Measurements from ENCODE around the gene ZNF33A.
"Not testable (repeated sequence)": the region's sequence is repeated elsewhere in the genome, so short reads cannot be mapped to it uniquely, and the experiment has no call there.

The ZNF33A gene

DNA sequence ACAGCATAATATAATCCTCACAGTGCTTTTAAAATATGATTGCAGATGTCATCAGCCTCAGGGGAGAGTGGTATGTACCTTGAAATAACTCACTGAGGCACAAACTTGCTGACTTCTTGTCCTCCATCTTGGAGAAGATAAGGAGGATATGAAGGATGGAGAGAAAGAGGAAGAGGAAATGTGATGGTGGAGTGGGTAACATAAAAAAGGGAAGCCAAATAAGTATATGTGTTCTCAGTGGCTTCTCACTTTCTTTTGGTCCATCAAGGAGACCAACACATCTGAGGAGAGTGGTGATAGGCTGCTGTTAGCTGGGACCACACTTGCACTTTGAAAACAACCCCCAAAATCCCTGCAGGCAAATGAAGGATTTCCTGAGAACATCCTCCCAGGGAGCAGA lies 62.1 kb downstream of the ZNF33A start:
- DNase-seq (ENCODE audit: low read depth, low spot score): no peak
- TF ChIP-seq, protein P1, sequence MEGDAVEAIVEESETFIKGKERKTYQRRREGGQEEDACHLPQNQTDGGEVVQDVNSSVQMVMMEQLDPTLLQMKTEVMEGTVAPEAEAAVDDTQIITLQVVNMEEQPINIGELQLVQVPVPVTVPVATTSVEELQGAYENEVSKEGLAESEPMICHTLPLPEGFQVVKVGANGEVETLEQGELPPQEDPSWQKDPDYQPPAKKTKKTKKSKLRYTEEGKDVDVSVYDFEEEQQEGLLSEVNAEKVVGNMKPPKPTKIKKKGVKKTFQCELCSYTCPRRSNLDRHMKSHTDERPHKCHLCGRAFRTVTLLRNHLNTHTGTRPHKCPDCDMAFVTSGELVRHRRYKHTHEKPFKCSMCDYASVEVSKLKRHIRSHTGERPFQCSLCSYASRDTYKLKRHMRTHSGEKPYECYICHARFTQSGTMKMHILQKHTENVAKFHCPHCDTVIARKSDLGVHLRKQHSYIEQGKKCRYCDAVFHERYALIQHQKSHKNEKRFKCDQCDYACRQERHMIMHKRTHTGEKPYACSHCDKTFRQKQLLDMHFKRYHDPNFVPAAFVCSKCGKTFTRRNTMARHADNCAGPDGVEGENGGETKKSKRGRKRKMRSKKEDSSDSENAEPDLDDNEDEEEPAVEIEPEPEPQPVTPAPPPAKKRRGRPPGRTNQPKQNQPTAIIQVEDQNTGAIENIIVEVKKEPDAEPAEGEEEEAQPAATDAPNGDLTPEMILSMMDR (IDR thresholded peaks at IDR 0.05; ENCODE audit: low read depth, low read length): no peak
- in situ Hi-C loops (cut with HindIII; ENCODE audit: low sequenced_read_pairs): no loop called here
- no peak overlapping the region for H3K4me3 ChIP-seq (ENCODE audit: low read depth, low read length)

GRCh38 chr10:38076687-38077086 lies 66.2 kb downstream of the ZNF33A start:
- TF ChIP-seq, protein P1 (IDR thresholded peaks at IDR 0.05; ENCODE audit: low read depth, low read length): no peak
- no peak overlapping the region for H3K4me3 ChIP-seq (ENCODE audit: low read depth, low read length)
- no peak for DNase-seq (ENCODE audit: low read depth, low spot score)
- in situ Hi-C loops (cut with HindIII; ENCODE audit: low sequenced_read_pairs): no loop called here

- H3K4me3 ChIP-seq (ENCODE audit: low read depth, low read length); in situ Hi-C loops (cut with HindIII; ENCODE audit: low sequenced_read_pairs); DNase-seq (ENCODE audit: low read depth, low spot score): not testable (repeated sequence)
Measured at GRCh38 chr10:38093318-38093717, 82.8 kb downstream of the ZNF33A start.

DNA sequence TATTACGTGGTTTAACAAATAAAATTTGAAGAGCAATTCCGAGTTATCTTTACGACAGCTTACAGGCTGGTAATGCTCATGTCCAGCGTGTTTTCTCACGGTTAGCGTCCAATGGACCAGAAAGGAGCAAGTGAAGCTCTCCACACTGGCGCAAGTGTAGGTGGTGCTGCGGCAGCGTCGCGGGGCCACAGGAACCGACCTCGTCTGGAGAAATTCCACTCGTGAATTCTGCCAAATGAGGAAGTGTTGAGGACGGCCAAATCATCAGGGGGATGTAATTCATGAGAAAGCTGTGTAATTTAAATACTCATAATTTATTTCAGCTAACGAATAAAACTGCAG lies 83.3 kb downstream of the ZNF33A start:
- TF ChIP-seq, protein P1 (IDR thresholded peaks at IDR 0.05; ENCODE audit: low read depth, low read length): no peak
- H3K4me3 ChIP-seq (ENCODE audit: low read depth, low read length): peak overlapping the region; percentile 87
- in situ Hi-C loops (cut with HindIII; ENCODE audit: low sequenced_read_pairs): no loop called here
- DNase-seq (ENCODE audit: low read depth, low spot score): no peak

- in situ Hi-C loops (cut with HindIII; ENCODE audit: low sequenced_read_pairs): no loop called here
- H3K4me3 ChIP-seq (ENCODE audit: low read depth, low read length): peak within 1 kb of the TSS; percentile 87
- TF ChIP-seq, protein P1 (IDR thresholded peaks at IDR 0.05; ENCODE audit: low read depth, low read length): no peak
- DNase-seq (ENCODE audit: low read depth, low spot score): peak; percentile 98
Measured at GRCh38 chr10:38094158-38094926, 83.9 kb downstream of the ZNF33A start, which contains the start of gene ZNF37A. Gene ZNF37A, plus strand, starts transcription at chr10:38094337. Its CDS starts 2,281 bp downstream, at chr10:38096618.

DNA sequence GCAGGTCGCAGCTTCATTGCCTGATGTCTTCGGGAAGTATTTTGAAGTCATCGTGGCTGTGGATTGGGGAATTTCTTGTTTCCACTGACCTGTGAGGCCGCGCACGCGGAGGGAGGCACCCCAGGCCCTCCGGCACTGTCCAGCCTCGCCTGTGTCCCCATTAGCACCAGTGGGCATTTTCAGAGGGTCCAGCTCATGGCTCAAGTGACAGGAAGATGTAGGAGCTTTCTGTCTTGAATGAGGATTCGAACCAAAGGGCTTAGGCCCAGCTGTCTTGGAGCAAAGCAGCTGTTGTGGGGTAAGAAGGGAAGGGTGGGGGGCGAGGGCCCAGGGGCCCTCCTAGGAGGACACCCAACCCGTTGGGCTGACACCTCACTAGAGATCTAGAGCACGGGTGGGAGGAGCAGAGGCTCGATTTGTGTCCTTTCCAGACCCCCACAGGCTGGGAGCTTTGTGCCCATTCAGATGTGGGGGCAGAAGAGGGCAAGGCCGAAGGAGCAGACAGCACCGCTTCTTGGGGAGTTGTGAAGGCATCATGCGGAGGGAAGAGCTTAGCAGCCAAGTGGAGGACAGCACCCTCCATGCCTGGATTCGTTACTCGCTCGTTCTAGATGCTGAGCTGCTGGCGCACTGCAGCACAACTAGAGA lies 84.6 kb downstream of the ZNF33A start:
- in situ Hi-C loops (cut with HindIII; ENCODE audit: low sequenced_read_pairs): no loop called here
- peak overlapping the region; percentile 87 for H3K4me3 ChIP-seq (ENCODE audit: low read depth, low read length)
- no peak for DNase-seq (ENCODE audit: low read depth, low spot score)
- TF ChIP-seq, protein P1 (IDR thresholded peaks at IDR 0.05; ENCODE audit: low read depth, low read length): no peak

DNA sequence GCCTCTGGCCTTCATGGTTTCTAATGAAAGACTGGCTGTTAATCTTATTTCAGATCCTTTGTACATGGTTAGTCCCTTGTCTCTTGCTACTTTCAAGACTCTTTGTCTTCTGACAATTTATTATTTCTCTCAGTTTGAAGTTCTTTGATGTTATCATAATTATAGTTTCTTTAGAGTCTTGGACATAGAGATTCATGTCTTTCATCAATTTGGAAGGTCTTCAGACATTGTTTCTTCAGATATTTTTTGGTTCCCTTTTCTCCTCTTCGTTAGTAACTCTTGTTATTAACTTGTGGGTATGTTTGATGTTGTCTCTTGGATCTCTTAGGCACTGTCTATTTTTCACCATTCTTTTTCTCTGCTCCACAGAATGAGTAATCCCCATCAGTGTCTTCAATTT lies 92.4 kb downstream of the ZNF33A start:
- TF ChIP-seq, protein P1 (IDR thresholded peaks at IDR 0.05; ENCODE audit: low read depth, low read length): no peak
- in situ Hi-C loops (cut with HindIII; ENCODE audit: low sequenced_read_pairs): no loop called here
- H3K4me3 ChIP-seq (ENCODE audit: low read depth, low read length): no peak overlapping the region
- DNase-seq (ENCODE audit: low read depth, low spot score): no peak
